ENCODE data around the gene EFNB3.

DNA sequence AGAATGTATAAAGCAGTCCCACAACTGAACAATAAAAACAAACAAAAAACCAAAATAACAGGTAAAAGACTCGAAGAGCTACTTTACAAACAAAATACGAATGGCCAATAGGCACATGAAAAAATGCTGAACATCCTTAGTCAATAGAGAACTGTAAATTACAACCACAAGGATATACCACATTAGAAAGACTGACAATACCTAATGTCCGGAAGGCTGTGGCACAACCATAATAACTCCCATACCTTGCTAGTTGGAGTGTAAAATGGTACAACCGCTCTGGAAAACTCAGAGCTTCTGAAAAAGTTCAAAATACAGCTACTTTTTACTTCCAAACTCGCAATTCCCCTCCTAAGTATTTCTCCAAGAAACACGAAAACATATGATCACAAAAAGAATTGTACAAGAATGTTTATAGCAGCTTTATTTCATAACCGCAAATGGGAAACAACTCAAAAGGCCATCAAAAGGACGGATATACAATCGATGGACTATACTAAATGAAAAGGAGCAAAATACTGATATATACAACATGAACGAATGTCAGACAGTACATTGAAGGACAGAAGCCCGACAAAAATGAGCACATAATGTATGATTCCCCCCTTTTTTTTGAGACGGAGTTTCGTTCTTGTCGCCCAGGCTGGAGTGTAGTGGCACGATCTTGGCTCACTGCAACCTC, 20.0 kb upstream of the EFNB3 start:
- TF ChIP-seq SMC3 (conservative IDR thresholded peaks at IDR 0.05; ENCODE audit: poor library complexity) (no peak), POLR2AphosphoS5 (IDR thresholded peaks at IDR 0.05) (no peak)
- TF ChIP-seq, protein P1, sequence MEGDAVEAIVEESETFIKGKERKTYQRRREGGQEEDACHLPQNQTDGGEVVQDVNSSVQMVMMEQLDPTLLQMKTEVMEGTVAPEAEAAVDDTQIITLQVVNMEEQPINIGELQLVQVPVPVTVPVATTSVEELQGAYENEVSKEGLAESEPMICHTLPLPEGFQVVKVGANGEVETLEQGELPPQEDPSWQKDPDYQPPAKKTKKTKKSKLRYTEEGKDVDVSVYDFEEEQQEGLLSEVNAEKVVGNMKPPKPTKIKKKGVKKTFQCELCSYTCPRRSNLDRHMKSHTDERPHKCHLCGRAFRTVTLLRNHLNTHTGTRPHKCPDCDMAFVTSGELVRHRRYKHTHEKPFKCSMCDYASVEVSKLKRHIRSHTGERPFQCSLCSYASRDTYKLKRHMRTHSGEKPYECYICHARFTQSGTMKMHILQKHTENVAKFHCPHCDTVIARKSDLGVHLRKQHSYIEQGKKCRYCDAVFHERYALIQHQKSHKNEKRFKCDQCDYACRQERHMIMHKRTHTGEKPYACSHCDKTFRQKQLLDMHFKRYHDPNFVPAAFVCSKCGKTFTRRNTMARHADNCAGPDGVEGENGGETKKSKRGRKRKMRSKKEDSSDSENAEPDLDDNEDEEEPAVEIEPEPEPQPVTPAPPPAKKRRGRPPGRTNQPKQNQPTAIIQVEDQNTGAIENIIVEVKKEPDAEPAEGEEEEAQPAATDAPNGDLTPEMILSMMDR (IDR thresholded peaks at IDR 0.05; ENCODE audit: poor library complexity, severe bottlenecking) = no peak
